ENCODE data around the gene NAPEPLD.

DNA sequence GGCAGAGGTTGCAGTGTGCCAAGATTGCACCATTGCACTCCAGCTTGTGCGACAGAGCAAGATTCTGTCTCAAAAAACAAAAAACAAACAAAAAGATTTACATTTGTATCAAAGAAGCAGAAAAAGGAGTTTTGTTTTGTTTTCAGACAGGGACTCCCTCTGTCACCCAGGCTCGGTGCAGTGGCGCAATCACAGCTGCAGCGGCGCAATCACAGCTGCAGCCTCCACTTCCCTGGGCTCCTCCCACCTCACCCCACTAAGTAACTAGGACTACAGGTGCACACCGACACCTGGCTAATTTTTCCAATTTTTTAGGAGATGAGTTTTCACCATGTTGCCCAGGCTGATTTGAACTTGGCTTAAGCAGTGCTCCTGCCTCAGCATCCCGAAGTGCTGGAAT lies 72.1 kb downstream of the NAPEPLD start:
- TF ChIP-seq, protein P1, sequence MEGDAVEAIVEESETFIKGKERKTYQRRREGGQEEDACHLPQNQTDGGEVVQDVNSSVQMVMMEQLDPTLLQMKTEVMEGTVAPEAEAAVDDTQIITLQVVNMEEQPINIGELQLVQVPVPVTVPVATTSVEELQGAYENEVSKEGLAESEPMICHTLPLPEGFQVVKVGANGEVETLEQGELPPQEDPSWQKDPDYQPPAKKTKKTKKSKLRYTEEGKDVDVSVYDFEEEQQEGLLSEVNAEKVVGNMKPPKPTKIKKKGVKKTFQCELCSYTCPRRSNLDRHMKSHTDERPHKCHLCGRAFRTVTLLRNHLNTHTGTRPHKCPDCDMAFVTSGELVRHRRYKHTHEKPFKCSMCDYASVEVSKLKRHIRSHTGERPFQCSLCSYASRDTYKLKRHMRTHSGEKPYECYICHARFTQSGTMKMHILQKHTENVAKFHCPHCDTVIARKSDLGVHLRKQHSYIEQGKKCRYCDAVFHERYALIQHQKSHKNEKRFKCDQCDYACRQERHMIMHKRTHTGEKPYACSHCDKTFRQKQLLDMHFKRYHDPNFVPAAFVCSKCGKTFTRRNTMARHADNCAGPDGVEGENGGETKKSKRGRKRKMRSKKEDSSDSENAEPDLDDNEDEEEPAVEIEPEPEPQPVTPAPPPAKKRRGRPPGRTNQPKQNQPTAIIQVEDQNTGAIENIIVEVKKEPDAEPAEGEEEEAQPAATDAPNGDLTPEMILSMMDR (conservative IDR thresholded peaks at IDR 0.05; ENCODE audit: low read length), result no peak
- no peak for TF ChIP-seq EZH2phosphoT487 (IDR thresholded peaks at IDR 0.05; ENCODE audit: borderline replicate concordance, low read depth, low read length)

Measured in OCI-LY7 (cell line).